Fibroblast of skin of back (primary cell): ENCODE measurements around the gene SHROOM3.
A peak's percentile ranks its signal among the peaks of the same experiment; 100 is the strongest.

Experiments used
- DNase-seq: peaks from one replicate; pipeline ENCODE4 v3.0.0-alpha.2; 2013

SHROOM3 gene

DNA sequence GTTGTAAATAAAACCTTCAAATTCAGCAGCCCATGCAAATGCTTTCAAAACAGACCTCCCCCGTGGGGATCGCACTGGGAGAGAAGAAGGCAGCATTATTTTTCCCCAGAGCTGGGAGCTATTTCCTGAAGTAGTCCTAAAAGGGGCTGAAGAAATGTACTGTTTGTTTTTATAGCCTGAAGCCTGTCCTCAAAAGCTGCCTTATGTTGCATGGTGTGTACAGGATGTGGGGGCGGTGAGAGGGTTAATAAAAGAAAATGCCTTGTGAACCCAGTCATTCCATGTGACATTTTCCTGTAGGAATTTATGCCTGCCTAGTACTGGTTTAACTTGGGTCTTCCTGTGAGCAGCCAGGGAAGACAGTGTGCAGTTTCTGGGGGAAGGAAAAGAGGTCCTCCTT lies 318.8 kb downstream of the SHROOM3 start:
- DNase-seq, result peak; percentile 99

DNA sequence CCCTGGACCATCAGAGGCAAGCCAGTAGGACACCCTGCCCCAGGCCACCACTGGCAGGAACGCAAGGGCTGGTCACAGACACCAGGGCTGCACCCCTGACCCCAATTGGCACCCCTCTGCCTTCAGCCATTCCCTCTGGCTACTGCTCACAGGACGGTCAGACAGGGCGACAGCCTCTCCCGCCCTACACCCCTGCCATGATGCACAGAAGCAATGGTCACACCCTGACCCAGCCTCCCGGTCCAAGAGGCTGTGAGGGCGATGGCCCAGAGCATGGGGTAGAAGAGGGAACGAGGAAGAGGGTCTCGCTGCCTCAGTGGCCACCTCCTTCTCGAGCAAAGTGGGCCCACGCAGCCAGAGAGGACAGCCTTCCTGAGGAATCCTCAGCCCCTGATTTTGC lies 319.4 kb downstream of the SHROOM3 start:
- no peak for DNase-seq

DNA sequence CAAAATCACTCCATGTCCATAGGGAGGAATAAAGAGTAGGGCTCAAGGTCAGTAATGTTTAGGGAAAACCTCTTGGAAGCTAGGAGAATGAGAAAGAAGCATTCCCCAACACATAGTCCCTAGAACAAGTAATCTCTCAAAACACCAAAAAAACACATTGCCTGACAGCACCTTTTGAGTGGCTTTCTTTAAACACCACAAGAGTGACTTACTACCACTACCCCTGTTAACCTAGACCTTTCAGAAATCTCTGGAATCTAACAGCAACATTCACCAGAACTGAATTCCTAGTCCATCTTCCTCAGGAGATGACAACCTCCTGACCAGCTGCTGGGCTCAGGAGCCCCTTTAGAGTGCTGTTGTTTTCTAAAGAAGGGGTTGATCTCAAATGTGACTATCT lies 320.7 kb downstream of the SHROOM3 start:
- peak; percentile 50 for DNase-seq

DNA sequence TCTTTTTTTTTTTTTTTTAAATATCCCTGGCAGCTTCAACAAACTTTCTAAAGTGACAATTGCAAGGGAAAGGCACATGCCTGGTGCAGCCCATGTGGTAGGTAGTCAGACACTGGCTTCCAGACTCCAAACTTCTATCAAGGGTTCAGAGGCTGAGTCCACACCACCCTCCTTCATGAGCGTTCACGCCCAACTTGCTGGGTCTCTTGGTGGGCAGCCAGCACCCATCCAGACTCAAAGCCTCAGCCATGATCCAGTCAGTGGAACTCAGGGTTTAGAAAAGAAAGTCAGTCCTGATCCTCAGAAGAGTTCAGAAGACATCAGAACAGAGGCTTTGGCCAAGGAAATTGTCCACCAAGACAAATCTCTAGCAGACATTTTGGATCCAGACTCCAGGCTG lies 321.4 kb downstream of the SHROOM3 start:
- DNase-seq, result no peak

DNA sequence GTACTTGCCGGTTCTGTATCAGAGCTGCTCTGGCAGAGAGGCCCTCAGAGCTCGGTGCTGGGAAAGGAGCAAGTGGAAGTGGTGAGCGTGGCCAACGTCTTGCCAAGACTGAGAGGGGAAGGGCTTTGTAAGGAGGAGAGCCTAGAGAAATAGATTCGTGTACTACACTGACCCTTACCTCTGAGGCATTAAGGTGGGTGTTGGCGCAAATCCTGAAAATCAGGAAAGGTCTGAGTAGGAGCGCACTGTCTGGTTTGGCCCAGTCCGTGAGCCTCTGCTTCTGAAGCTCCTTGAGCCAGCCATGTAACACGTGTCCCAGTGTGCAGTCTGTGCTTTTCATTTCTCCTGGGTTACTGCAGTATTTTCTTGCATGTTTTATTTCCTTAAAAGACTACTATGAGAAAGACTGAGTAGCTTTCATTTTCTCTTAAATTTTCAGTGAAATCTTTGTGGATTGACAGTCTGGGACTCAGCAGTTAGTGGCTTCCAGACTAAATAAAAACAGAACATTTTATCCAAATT lies 322.4 kb downstream of the SHROOM3 start:
- DNase-seq, result no peak

DNA sequence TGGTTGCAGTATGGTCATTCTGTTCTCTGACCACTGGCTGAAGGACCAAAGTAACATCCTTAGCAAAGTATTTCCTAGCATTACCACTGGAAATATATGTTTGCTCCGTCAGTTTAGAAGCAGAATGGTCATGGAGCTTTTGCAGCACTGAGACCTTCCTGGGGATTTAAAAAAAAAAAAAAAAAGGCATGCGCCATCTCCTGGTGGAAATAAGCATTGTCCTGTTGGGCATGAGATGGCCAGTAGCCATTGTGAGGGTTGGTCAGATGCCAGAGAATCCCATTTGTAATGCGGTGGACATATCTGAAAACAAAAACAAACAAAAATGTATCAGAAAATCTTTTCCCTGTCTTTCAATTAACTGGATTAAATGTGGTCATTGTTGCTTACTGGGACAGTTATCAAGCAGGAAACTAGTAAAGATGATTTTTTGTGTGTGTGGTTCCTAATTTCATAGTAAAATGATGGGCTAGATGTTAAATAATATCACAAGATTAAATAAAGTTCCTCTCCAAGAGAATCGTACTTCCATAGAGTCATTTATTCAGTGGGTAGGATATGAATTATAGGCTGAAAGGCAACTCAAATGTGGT lies 323.4 kb downstream of the SHROOM3 start:
- DNase-seq, result peak; percentile 85

DNA sequence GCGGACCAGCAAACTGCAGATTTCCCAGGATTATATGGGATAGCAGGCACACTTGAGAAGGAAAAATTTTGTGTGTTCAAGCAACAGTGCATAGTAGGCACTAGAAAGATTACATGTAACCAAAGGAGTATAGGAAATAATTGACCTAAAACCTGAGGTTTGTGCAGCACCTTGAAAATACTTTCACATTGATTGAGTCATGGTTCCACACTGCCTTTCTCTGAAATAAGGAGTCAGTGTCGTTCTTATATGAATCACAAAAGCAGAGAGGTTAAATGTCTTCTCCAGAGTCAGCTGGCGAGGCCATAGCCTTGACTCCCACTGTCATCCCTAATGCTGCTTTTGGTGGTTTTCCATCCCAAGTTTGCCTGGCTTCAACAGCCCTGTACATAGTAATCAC lies 324.0 kb downstream of the SHROOM3 start:
- no peak for DNase-seq

DNA sequence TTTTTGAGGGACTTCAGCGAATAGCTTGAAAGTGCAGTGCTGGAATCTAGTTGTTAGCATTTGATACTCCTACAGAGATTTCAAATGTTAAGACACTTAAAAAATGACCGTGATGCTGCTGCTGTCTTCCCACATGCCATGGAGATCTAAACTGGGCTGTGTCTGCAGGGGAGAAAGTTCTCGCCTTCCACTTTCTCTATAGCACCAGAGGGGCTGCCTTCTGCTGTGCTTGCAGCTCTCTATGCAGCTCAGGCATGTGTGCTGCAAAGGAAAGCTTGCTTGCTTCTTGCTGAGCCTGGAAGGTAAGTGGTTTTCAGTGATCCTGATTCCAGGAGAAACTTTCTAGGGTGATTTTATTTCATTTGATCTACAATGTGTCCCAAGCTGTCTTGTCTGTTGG lies 325.2 kb downstream of the SHROOM3 start:
- DNase-seq, result no peak

DNA sequence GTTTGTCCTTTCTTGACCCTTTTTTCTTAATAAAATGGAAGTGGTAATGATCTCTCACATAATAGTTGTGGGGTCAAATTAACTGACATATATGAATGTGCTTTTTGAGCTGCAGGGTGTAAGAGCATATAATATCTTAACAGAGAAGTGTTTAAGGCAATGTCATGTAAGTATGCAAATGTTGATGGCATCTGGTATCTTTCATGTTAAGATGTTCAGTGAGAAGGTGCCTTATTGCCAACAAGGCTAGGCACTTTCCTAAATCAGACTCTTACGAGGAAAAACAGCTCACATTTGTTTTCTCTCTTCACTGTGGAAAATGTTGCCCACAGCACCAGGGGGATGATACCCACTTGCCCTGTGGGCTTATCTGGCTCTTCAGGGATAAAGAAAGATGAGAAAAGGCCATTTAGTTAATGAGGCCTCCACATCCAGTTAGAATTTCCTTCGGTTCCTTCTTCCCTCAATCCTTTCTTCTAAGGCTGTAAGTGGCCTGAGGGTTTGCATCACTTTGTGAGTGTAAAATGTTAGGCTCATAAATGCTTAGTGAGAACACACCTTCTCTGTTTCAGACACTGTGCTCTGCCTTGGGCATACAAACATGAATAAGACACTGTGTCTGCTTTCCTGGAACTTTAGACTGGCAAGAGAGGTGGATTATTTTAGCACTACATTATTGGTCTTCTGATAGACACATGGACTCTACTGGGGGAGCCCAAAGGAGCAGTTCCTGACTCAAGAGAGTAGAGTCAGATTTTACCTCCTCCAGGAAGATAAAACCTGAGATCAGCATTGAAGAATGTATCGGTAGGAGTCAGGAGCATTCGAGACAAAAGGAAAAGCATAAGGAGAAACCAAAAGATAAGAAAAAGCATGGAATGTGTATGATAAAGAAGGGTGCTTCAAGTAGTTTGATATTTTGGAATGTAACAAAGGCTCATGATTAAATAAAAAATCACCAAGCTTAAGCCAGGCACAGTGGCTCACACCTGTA lies 327.4 kb downstream of the SHROOM3 start:
- no peak for DNase-seq

DNA sequence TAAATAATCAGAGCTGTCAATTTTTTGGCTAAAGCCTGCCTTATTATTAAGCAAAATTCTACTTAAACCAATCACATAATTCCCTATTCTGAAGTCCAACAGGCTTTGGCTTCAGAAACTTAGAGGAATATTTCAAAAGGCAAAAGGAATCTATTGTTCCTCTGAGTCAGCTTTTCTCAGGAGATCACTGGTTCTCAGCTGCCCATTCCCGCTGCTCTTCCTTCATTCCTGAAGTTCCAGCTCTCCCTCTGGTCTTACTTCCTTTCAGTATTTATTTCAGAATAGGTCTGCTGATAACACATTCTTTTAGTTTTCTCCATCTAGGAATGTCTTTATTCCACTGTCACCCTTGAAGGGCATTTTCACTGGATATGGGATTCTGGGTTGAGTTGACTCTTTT lies 329.2 kb downstream of the SHROOM3 start:
- peak; percentile 93 for DNase-seq

DNA sequence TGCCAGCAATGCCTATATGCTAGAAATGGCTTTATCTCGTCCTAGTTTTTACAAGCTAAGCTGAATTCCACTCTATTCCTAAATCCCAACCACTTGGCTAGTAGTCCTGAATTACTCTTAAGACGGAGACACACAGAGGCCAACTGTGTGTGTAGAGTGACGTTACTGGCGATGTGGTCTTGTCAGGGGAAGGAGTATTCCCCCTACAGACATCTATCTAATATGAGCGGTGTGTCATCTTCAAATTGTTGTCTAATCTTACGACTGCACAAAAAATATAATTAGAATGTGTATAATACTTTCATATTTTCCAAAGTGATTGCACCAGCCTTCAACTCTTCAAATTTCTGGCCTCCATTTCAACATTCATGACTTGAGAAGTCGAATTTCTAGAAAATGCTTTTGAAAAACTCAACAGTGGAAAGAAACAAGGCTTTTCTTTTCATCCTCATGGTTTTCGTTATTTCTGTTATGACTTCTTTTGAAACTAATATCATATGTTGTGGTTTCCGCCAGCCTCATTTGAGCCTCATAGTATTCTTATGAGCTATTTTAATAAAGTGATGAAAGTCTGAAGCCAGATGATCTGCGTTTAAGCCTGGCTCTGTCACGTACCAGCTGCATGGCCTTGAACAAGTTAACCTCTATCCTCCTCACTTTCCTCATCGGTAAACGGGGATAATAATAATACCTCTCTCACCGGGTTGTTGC lies 330.6 kb downstream of the SHROOM3 start:
- peak; percentile 91 for DNase-seq

DNA sequence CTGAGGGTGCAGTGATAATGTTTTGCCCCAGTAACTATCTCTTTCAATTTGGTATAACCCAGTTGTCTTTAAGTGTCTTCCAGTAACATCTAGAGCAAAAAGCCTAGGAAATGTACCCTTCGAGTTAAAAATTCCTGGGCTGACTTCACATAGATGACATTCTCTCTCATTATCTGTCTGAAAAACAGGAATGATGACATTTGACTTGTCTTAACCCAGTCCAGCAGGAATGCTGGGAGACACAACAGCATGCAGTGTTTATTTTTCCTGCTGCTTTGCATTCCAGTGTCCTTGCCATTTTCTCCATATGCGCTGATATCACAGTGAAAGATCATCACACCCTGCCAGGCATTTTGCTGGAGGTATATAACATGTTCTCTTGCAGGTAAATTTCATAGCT lies 333.0 kb downstream of the SHROOM3 start:
- peak; percentile 96 for DNase-seq

DNA sequence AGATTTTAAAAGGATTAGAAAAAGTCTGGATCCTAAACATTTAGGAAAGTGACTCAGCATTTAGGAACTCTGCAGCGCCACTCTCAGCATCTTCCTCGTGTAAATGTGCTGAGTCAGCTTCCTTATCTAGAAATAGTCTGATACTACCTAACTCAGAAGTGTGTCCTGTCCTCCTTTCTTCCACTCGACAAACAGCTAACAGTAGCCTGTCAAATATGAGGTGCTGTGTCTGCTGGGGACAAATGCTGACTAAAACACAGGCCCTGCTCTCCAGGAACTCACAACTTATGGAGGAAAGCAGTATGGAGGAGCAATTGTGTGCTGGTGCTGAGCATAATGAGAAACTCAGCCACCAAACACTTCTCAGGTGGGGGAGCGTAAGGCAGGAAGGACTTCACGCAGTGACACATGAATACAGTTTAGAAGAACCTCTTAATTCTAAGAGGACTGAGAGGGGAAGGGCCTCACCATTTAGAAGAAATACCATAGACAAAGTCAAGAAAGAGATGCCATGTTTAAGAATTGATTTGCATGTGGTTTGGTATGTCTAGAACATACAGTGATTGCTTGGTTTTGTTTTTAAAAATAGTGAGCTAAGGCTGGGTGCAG lies 337.6 kb downstream of the SHROOM3 start:
- DNase-seq, result peak; percentile 84

DNA sequence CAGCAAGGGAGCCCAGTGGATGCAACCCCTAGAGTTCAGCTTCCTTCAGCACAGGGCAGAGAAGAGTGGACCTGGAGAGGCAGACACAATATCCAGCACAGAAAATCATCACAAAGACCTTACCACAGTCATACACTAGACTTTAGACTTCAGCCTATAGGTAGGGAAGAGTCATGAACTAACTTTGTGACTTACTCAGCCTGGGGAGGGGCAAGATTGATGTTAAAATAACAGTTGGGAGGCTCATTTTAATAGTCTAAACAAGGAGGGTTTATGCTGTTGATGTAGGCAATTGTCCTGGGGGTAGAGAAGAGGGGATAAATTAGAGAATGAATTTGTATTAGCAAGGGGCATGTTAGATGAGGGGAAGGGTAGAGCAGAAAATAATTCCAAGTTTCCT lies 338.7 kb downstream of the SHROOM3 start:
- DNase-seq, result no peak

DNA sequence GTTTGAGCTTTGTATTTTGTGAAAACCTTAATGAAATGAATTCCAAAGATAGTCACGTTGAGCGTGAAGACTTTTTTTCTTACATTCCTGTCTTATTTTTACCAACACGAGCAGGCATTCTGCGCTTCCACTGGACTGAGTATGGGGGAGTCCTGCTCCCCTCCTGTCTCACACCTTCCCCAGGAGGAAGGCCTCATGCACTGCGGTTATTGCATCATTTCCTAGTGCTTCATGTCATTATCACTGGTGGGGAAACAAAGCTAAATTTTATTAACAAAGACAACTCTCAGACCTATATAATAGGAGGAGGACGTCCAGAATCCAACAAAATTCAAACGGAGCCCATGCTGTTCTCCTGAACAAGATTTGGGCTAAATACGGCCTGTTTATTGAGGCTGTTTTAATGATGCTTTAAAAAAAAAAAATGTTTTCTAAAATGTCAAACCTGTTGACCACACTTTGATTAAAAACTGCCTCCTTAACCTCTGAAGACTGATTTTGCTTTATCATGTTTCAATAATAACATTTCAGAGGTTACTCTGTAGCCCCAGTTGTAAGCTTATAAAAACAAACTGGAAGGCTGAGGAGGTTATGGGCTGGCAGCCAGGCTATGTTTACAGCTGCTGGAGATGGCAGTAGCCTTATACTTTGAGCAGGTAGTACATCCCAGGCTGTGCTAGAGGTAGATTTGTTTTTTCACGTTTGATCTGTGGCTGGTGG lies 344.9 kb downstream of the SHROOM3 start:
- DNase-seq, result peak; percentile 60

DNA sequence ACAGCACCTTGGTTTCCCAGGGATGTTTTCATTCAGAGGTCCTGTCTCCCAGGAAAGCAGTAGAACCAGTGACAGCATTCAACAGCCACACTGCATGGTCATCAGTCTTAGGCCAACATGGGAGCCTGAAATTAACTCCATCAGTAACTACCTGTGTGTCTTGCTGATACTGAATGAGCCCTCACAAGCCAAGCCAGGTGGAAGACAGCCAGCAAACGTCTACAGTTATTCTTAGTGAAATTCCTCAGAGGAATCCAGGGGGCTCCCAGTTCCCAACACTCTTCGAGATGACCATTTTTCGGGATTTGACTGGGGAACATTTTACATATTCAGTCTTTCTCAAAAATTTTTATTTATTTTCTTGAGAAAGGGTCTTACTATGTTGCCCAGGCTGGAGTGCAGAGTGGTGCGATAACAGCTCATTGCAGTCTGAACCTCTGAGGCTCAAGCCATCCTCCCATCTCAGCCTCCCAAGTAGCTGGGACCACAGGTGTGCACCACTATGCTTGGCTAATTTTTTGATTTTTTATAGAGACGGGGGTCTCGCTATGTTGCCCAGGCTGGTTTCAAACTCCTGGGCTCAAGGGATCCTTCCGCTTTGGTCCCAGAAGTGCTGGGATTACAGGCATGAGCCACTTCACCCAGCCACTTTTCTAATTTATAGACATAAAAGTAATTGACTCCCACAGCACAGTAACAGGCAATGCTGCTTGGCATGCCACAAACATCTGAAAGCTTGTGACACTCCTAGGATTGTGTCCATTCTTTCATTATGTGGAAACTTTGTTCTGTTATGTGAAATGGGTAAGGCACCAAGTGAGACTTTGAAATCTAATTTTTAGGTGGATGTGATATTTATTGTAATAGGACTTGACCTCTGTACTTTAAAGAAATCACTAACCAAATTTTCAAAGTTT lies 346.0 kb downstream of the SHROOM3 start:
- DNase-seq, result no peak

DNA sequence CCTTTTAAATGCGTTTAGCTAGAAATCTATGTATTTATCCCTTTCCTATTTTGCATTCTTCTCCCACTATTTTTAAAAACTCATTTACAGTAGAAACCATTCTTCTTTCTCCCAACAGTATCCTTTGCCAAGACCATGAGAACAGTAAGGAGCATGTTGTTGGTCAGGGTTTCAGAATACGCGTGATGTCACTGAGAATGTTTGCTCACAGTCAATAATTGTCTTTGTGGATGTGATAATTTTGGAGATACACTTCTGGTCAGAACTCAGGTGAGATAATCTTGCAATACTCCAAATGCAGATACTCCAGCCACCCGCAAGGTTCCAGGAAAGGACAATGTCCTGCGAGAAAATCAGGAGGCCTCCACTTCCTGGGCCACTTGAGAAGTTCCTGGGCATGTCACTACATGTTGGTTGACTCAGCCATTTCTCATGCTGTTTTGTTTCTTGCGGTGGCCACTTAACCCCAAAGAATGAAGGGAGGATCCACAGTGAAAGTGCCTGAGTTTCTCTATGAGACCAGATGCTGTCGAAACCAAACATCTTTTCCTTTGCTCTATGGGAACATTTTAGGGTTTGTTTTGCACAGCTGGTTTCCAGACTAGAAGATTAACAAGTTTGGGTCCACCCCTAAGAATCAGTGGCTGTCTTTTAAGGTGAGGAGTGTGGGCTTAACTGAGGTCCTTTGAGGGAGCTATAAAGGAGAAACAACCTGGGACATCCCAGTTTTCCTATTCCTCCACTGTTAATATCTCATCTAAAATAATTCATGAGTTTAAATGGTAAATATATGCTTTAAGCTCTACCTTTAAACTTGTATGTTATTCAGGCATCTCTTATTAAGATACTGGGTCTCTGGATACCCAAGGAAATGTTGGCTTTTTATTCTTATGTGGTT lies 346.9 kb downstream of the SHROOM3 start:
- DNase-seq, result peak; percentile 99

DNA sequence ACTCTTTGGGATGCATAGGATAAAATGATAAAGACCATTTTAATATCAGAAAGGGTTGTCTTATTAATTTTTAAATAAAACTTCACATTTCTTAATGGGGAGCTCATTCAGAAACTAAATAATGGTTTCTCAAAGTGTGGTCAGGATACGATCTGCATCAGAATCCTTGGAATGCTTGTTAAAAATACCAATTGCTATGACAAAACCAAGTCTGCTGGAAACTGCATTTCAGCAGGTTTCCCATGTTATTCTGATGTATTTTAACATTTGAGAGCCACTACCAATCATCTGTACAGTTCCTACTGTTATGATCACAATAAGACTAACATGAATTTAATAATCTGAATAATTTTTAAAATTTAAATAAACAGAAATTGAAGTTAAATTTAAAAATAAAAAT lies 347.8 kb downstream of the SHROOM3 start:
- peak; percentile 91 for DNase-seq

DNA sequence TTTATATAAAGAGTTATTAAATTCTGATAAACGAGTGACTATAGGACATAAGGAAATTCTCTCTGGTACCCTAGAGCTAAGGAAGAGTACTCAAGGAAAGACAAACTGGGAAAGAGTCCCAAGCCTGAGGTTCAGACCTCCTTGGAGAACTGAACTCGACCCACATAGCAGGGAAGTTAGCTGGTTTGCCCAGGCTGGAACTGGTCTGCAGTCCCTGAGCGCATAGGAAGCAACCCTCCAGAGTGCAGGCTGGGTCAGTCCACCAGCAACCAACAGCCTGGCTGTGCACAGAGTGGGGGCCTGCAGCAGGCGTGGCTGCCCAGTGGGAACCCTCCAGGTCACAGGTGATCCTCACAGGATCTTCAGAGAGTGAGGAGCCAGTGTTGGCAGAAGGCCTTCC lies 348.8 kb downstream of the SHROOM3 start:
- DNase-seq, result no peak

DNA sequence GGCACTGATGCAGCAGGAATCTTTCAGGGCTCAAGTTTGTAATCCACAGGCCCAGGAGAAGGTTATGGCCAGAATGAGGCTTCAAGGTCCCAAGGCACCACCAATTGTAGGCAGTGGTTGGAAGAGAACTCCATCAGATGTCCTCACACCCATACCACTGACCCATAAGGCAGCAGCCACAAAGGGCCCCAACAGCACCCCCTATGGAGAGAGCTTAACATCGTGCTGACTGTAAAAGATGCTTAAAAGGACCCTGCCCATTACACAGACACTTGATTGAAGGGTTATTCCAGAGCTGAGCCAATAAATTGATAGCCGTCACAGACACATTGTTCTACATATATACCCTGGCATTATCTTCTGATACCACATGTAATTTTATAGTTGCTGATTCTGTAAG lies 349.2 kb downstream of the SHROOM3 start:
- no peak for DNase-seq
